ENCODE data around the gene SCP2. TPM values are rescaled to one million over a fixed set of nuclear protein-coding genes. Genes with fewer than 3 reads are reported as not detected.
"Not testable (repeated sequence)": the region's sequence is repeated elsewhere in the genome, so short reads cannot be mapped to it uniquely, and the experiment has no call there.

Gene SCP2
- total and polyA plus RNA-seq, 8 donors = 130 to 208 (median 148) TPM

DNA sequence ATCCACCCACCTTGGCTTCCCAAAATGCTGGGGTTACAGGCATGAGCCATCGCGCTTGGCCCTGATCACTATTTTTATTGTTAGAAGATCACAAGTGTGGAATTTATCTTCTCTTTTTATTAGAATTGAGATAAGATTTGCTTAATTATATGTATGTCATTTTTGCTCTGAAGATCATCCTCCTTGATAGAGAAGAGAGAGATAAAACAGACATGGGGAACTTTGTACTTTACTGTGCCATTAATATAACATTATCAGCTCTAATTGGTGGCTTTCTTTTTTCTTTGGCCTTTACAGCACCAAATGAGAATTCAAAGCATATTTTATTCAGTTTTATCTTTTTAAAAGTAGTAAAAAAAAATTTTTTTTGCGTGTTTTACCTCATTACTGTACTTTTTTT is 46.8 kb downstream of the SCP2 start:
- DNase-seq (no peak), ATAC-seq (no peak)
- intact Hi-C loops (cut with DNase I) = no loop called here
- H3K36me3 ChIP-seq = peaks cover 2 to 17% of the 10 kb centered on the region in 2 donors
- no peak overlapping the region for H3K4me3 ChIP-seq
- no peaks in the 10 kb centered on the region for H3K4me1 ChIP-seq
- H3K9me3 ChIP-seq = no peaks in the 10 kb centered on the region
- TF ChIP-seq, protein P1, sequence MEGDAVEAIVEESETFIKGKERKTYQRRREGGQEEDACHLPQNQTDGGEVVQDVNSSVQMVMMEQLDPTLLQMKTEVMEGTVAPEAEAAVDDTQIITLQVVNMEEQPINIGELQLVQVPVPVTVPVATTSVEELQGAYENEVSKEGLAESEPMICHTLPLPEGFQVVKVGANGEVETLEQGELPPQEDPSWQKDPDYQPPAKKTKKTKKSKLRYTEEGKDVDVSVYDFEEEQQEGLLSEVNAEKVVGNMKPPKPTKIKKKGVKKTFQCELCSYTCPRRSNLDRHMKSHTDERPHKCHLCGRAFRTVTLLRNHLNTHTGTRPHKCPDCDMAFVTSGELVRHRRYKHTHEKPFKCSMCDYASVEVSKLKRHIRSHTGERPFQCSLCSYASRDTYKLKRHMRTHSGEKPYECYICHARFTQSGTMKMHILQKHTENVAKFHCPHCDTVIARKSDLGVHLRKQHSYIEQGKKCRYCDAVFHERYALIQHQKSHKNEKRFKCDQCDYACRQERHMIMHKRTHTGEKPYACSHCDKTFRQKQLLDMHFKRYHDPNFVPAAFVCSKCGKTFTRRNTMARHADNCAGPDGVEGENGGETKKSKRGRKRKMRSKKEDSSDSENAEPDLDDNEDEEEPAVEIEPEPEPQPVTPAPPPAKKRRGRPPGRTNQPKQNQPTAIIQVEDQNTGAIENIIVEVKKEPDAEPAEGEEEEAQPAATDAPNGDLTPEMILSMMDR (IDR thresholded peaks at IDR 0.05) = no peak
- no peaks in the 10 kb centered on the region for H3K27me3 ChIP-seq
- no peak overlapping the region for H3K27ac ChIP-seq

DNA sequence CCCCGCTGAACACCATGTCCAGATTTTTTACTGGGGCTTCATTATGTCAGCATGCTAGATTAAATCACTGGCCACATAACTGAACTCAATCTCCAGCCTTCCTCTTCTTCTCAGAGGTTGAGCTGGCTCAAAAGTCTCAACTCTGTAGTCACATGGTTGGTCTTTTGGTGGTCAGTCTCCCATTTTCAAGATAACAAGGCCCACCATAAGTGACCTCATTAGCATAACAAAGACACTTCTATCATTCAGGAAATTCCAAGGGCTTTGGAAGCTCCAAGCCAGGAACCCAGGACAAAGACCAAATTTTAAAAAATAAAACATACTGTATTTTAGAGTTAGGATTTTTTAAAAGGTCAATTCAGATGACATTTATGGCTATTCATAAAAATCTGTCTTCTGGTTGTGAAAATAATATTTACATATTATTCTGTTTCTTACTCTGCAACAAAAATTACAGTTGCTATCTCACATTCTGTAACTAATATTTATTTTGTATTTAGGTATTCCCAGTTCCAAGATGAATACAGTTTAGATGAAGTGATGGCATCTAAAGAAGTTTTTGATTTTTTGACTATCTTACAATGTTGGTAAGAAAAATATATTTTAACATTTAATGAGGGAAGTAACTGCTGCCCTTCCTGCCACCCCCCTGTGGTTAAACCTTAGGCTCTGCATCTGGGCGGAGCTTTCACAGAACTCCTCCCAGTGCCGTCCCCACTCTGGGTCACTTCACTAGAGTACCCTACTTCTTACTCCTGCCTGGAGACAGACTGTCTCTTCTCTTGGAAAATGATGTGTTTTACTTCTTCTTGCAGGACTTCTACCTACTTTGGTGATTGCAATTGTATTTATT is 49.3 kb downstream of the SCP2 start:
- TF ChIP-seq, protein P1 (IDR thresholded peaks at IDR 0.05) = no peak
- H3K36me3 ChIP-seq = peaks cover 5 to 38% of the 10 kb centered on the region in 2 donors
- no peak overlapping the region for H3K4me3 ChIP-seq
- H3K9me3 ChIP-seq = no peaks in the 10 kb centered on the region
- no peaks in the 10 kb centered on the region for H3K27me3 ChIP-seq
- DNase-seq (no peak), ATAC-seq (no peak)
- no peaks in the 10 kb centered on the region for H3K4me1 ChIP-seq
- H3K27ac ChIP-seq = no peak overlapping the region
- intact Hi-C loops (cut with DNase I) = no loop called here

DNA sequence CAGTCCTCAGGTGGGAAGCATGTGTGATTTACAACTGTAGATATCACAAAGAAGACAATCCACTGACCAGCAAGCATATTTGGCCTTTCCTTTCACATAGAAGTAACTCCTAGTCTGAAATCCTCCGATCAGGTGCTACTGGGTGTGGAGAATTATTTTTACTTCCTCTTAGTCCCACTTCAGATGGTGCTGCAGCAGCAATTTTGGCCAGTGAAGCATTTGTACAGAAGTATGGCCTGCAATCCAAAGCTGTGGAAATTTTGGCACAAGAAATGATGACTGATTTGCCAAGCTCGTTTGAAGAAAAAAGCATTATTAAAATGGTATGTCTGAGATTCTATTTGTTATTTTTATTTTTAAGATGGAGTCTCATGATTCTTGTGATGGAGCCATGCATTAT is 51.0 kb downstream of the SCP2 start:
- H3K9me3 ChIP-seq = no peaks in the 10 kb centered on the region
- ATAC-seq (peak; percentile 77), DNase-seq (no peak)
- H3K4me1 ChIP-seq = no peaks in the 10 kb centered on the region
- peaks cover 5 to 46% of the 10 kb centered on the region in 2 donors for H3K36me3 ChIP-seq
- H3K27me3 ChIP-seq = no peaks in the 10 kb centered on the region
- TF ChIP-seq, protein P1 (IDR thresholded peaks at IDR 0.05) = no peak
- intact Hi-C loops (cut with DNase I) = no loop called here
- no peak overlapping the region for H3K27ac ChIP-seq
- no peak overlapping the region for H3K4me3 ChIP-seq

DNA sequence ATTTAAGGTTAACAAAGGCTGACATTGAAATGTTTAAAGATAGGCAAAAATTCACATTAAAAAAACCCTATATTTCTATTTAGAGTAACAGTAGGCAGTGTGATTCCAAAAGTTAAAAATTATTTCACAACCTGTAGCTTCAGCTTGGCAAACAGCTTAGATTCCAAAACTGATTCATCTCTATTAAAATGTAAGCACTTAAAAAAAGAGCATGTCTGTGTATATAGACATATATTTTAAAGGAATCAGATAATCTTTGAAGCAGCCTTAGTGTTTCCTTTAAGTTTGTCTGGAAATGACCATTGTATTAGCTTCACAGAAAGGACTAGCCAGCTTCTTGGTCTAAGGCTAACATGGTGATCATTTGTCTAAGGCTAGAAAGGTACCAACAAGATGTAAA is 65.7 kb downstream of the SCP2 start:
- H3K4me3 ChIP-seq; H3K27me3 ChIP-seq; H3K9me3 ChIP-seq; intact Hi-C loops (cut with DNase I); ATAC-seq; DNase-seq; H3K27ac ChIP-seq; H3K4me1 ChIP-seq: not testable (repeated sequence)
- H3K36me3 ChIP-seq = peaks cover 0 to 32% of the 10 kb centered on the region in 2 donors

DNA sequence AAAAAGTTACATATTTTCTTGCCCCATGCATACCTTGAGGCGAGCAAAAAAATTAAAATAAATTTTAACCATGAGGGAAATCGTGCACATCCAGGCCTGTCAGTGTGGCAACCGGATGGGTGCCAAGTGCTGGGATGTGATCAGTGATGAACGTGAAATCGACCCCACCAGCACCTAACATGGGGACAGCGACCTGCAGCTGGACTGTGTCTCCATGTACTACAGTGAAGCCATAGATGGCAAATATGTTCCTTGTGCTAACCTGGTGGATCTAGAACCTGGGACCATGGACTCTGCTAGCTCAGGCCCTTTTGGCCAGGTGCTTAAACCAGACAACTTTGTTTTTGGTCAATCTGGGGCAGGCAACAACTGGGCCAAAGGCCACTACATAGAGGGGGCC is 67.6 kb downstream of the SCP2 start:
- TF ChIP-seq, protein P1 (IDR thresholded peaks at IDR 0.05) = no peak
- no peak for DNase-seq
- no peak overlapping the region for H3K27ac ChIP-seq
- no peaks in the 10 kb centered on the region for H3K4me1 ChIP-seq
- peaks cover 0 to 19% of the 10 kb centered on the region in 2 donors for H3K36me3 ChIP-seq
- no peak for ATAC-seq
- H3K4me3 ChIP-seq = no peak overlapping the region
- H3K9me3 ChIP-seq = no peaks in the 10 kb centered on the region
- H3K27me3 ChIP-seq = no peaks in the 10 kb centered on the region
- intact Hi-C loops (cut with DNase I) = no loop called here
